Mesenchymal stem cell (in vitro differentiated cells and primary cell): ENCODE data around the gene PDK4.
A peak's percentile ranks its signal among the peaks of the same experiment; 100 is the strongest.

Experiments used
- DNase-seq: peaks from one replicate; pipeline ENCODE4 v3.0.0-alpha.2; 2013
- H2AFZ ChIP-seq: one replicate; pipeline ENCODE4 v1.6.1; 2013; ENCODE audit warnings: low read depth, mild to moderate bottlenecking, control low read depth, inconsistent platforms, low read length, moderate library complexity
- H2AK5ac ChIP-seq: 2 replicates; pipeline ENCODE4 v1.6.1; 2013; ENCODE audit warnings: low read length, moderate library complexity, mild to moderate bottlenecking, inconsistent platforms; ENCODE audit not compliant: severe bottlenecking
- H2BK120ac ChIP-seq: one replicate; pipeline ENCODE4 v1.6.1; 2013; ENCODE audit warnings: low read depth, mild to moderate bottlenecking, inconsistent platforms, low read length, moderate library complexity
- H2BK12ac ChIP-seq, 2 experiments: one replicate each; pipeline ENCODE4 v1.6.1; 2013; ENCODE audit warnings: inconsistent platforms in 2 of 2, low read length in 2 of 2, mild to moderate bottlenecking in 2 of 2, moderate library complexity in 2 of 2, control low read depth in 1 of 2
- H2BK15ac ChIP-seq: one replicate; pipeline ENCODE4 v1.6.1; 2013; ENCODE audit warnings: mild to moderate bottlenecking, low read depth, inconsistent platforms; ENCODE audit not compliant: poor library complexity, severe bottlenecking
- H2BK5ac ChIP-seq: 2 replicates; pipeline ENCODE4 v1.6.1; 2013; ENCODE audit warnings: low read depth, mild to moderate bottlenecking, low read length, control low read depth, inconsistent platforms; ENCODE audit not compliant: poor library complexity, severe bottlenecking
- H3K14ac ChIP-seq, 2 experiments: one replicate each; pipeline ENCODE4 v1.6.1; 2013; ENCODE audit warnings: inconsistent platforms in 2 of 2, low read length in 2 of 2, control low read depth in 1 of 2, mild to moderate bottlenecking in 1 of 2, moderate library complexity in 1 of 2
- H3K18ac ChIP-seq, 2 experiments: one replicate each; pipeline ENCODE4 v1.6.1; 2013; ENCODE audit warnings: inconsistent platforms in 2 of 2, low read length in 2 of 2, control low read depth in 1 of 2, low read depth in 1 of 2, mild to moderate bottlenecking in 1 of 2
- H3K23ac ChIP-seq, 2 experiments: one replicate each; pipeline ENCODE4 v1.6.1; 2013; ENCODE audit warnings: inconsistent platforms in 2 of 2, low read length in 2 of 2, mild to moderate bottlenecking in 2 of 2, moderate library complexity in 2 of 2, control low read depth in 1 of 2
- H3K27ac ChIP-seq: 2 replicates; pipeline ENCODE4 v1.5.1; 2013; ENCODE audit warnings: mild to moderate bottlenecking, moderate library complexity, low read length, control low read depth, inconsistent platforms; ENCODE audit not compliant: poor library complexity, severe bottlenecking
- H3K27me3 ChIP-seq, 2 experiments: 2 replicates each; pipeline versions ENCODE4 v1.6.1 to v1.7.0; 2013; ENCODE audit warnings: low read length in 2 of 2, mild to moderate bottlenecking in 2 of 2, moderate library complexity in 2 of 2, control low read depth in 1 of 2, inconsistent platforms in 1 of 2; ENCODE audit not compliant: control insufficient read depth in 1 of 2, insufficient read depth in 1 of 2
- H3K36me3 ChIP-seq, 2 experiments: 2 replicates each; pipeline versions ENCODE4 v1.6.1 to v1.7.0; 2013; ENCODE audit warnings: low read length in 2 of 2, control low read depth in 1 of 2, inconsistent platforms in 1 of 2, low read depth in 1 of 2, mild to moderate bottlenecking in 1 of 2; ENCODE audit not compliant: insufficient read depth in 2 of 2, control insufficient read depth in 1 of 2
- H3K4ac ChIP-seq, 2 experiments: one replicate each; pipeline ENCODE4 v1.6.1; 2013; ENCODE audit warnings: inconsistent platforms in 2 of 2, low read length in 2 of 2, mild to moderate bottlenecking in 2 of 2, moderate library complexity in 2 of 2, control low read depth in 1 of 2, low read depth in 1 of 2
- H3K4me1 ChIP-seq: 2 replicates; pipeline ENCODE4 v1.6.1; 2013; ENCODE audit warnings: low read depth, low read length, control low read depth; ENCODE audit not compliant: control insufficient read depth, insufficient read depth
- H3K4me2 ChIP-seq: 2 replicates; pipeline ENCODE4 v1.6.1; 2013; ENCODE audit warnings: low read length, mild to moderate bottlenecking, inconsistent platforms; ENCODE audit not compliant: poor library complexity, severe bottlenecking
- H3K4me3 ChIP-seq, 2 experiments: 2 replicates each; pipeline versions ENCODE4 v1.5.1 to v1.7.0; 2013; ENCODE audit warnings: low read length in 2 of 2, mild to moderate bottlenecking in 2 of 2, control low read depth in 1 of 2, low read depth in 1 of 2; ENCODE audit not compliant: insufficient read depth in 1 of 2
- H3K79me1 ChIP-seq: replicated peaks from 2 replicates; pipeline ENCODE4 v1.6.1; 2013; ENCODE audit warnings: mild to moderate bottlenecking, control low read depth, low read length, inconsistent platforms; ENCODE audit not compliant: poor library complexity, severe bottlenecking
- H3K9ac ChIP-seq: 2 replicates; pipeline ENCODE4 v1.7.0; 2013; ENCODE audit warnings: mild to moderate bottlenecking, low read length, moderate library complexity
- H3K9me3 ChIP-seq: 2 replicates; pipeline ENCODE4 v1.7.0; 2013; ENCODE audit warnings: mild to moderate bottlenecking, low read length; ENCODE audit not compliant: control insufficient read depth
- H4K8ac ChIP-seq: one replicate; pipeline ENCODE4 v1.6.1; 2013; ENCODE audit warnings: inconsistent platforms, mild to moderate bottlenecking, low read length, moderate library complexity
- H4K91ac ChIP-seq: one replicate; pipeline ENCODE4 v1.6.1; 2013; ENCODE audit warnings: mild to moderate bottlenecking, low read length, inconsistent platforms
- WGBS: methylation state at CpG from one replicate; pipeline ENCODE4 v1.1.7; 2013; ENCODE audit warnings: mixed read lengths; 5-methylcytosine and 5-hydroxymethylcytosine counted together

The PDK4 gene

GRCh38 chr7:95609277-95609971 is 13.1 kb upstream of the PDK4 start:
- peak overlapping the region; percentile 64 for H3K27ac ChIP-seq
- H3K4ac ChIP-seq, result no peak overlapping the region

GRCh38 chr7:95608359-95609173 is 12.2 kb upstream of the PDK4 start:
- H3K36me3 ChIP-seq, result peaks cover 0 to 4% of the 10 kb centered on the region in 2 experiments
- H4K8ac ChIP-seq, result no peak overlapping the region
- H2BK5ac ChIP-seq, result peak overlapping the region; percentile 60
- no peaks in the 10 kb centered on the region for H3K27me3 ChIP-seq
- no peak overlapping the region for H3K23ac ChIP-seq
- peaks cover 3% of the 10 kb centered on the region for H3K9me3 ChIP-seq
- H3K27ac ChIP-seq, result peak overlapping the region; percentile 64
- H2AK5ac ChIP-seq, result no peak overlapping the region
- H2BK12ac ChIP-seq, result no peak overlapping the region
- H3K9ac ChIP-seq, result peak overlapping the region; percentile 83
- peak; percentile 99 for DNase-seq
- 6% methylated on average over 9 of the region's 10 CpGs for WGBS
- no peak overlapping the region for H2AFZ ChIP-seq
- peak overlapping the region in 1 of 2 experiments; percentile 94 for H3K18ac ChIP-seq
- peak overlapping the region; percentile 4 for H3K4me2 ChIP-seq
- H3K79me1 ChIP-seq, result no peaks in the 10 kb centered on the region
- peaks cover 6% of the 10 kb centered on the region for H3K4me1 ChIP-seq
- no peak overlapping the region for H2BK15ac ChIP-seq
- H4K91ac ChIP-seq, result no peak overlapping the region
- H2BK120ac ChIP-seq, result no peak overlapping the region
- H3K14ac ChIP-seq, result no peak overlapping the region
- peak overlapping the region in 1 of 2 experiments; percentile 52 for H3K4me3 ChIP-seq
- peak overlapping the region in 1 of 2 experiments; percentile 89 for H3K4ac ChIP-seq

More at GRCh38 chr7:95609277-95609971, 13.1 kb upstream of the PDK4 start:
- Histone ChIP-seq H3K79me1 (no peaks in the 10 kb centered on the region), H3K18ac (peak overlapping the region in 1 of 2 experiments; percentile 11), H3K27me3 (no peaks in the 10 kb centered on the region), H4K8ac (no peak overlapping the region), H3K4me1 (peaks cover 6% of the 10 kb centered on the region), H4K91ac (no peak overlapping the region), H2BK12ac (peak overlapping the region in 1 of 2 experiments; percentile 77), H3K9ac (peak overlapping the region; percentile 83), H2AK5ac (no peak overlapping the region), H2AFZ (no peak overlapping the region), H2BK120ac (no peak overlapping the region), H3K4me3 (peak overlapping the region in 1 of 2 experiments; percentile 52), H2BK5ac (no peak overlapping the region), H3K23ac (no peak overlapping the region), H3K36me3 (peaks cover 0 to 4% of the 10 kb centered on the region in 2 experiments), H3K14ac (no peak overlapping the region), H3K9me3 (peaks cover 12% of the 10 kb centered on the region), H2BK15ac (no peak overlapping the region), H3K4me2 (no peak overlapping the region)
- 51% methylated on average over 2 of the region's 4 CpGs for WGBS
- DNase-seq, result peak; percentile 57

- Histone ChIP-seq H3K4me2 (no peak overlapping the region), H3K9me3 (no peaks in the 10 kb centered on the region), H2BK15ac (no peak overlapping the region), H3K23ac (no peak overlapping the region), H3K27ac (peak overlapping the region; percentile 64), H3K18ac (peak overlapping the region; percentile 90 to 97), H2AFZ (no peak overlapping the region), H3K27me3 (no peaks in the 10 kb centered on the region), H3K4me1 (peaks cover 6% of the 10 kb centered on the region), H3K36me3 (peaks cover 0 to 4% of the 10 kb centered on the region in 2 experiments), H4K91ac (peak overlapping the region; percentile 89), H2BK12ac (peak overlapping the region; percentile 91 to 98), H2BK5ac (no peak overlapping the region), H3K4me3 (peak overlapping the region in 1 of 2 experiments; percentile 38), H2BK120ac (peak overlapping the region; percentile 64), H3K79me1 (no peaks in the 10 kb centered on the region), H2AK5ac (peak overlapping the region; percentile 65), H3K4ac (peak overlapping the region; percentile 89 to 90), H4K8ac (peak overlapping the region; percentile 75), H3K14ac (peak overlapping the region in 1 of 2 experiments; percentile 89), H3K9ac (peak overlapping the region; percentile 83)
- WGBS, result 87% methylated on average over 3 of the region's 3 CpGs
- no peak for DNase-seq
Observed at GRCh38 chr7:95607561-95607960, 11.2 kb upstream of the PDK4 start.

- Histone ChIP-seq H3K18ac (peak overlapping the region in 1 of 2 experiments; percentile 75), H2BK12ac (peak overlapping the region in 1 of 2 experiments; percentile 89), H3K14ac (peak overlapping the region in 1 of 2 experiments; percentile 53), H2BK5ac (no peak overlapping the region), H3K4me1 (peaks cover 6% of the 10 kb centered on the region), H2BK15ac (peak overlapping the region; percentile 90), H3K27ac (no peak overlapping the region), H2AFZ (no peak overlapping the region), H3K27me3 (no peaks in the 10 kb centered on the region), H3K4me2 (no peak overlapping the region), H2AK5ac (no peak overlapping the region), H3K9ac (no peak overlapping the region), H4K8ac (no peak overlapping the region), H2BK120ac (peak overlapping the region; percentile 19), H3K79me1 (no peaks in the 10 kb centered on the region), H3K23ac (no peak overlapping the region), H3K9me3 (no peaks in the 10 kb centered on the region), H3K4ac (peak overlapping the region in 1 of 2 experiments; percentile 51), H3K4me3 (no peak overlapping the region), H4K91ac (peak overlapping the region; percentile 75), H3K36me3 (peaks cover 0 to 4% of the 10 kb centered on the region in 2 experiments)
- no peak for DNase-seq
- 95% methylated on average over 21 of the region's 21 CpGs for WGBS
Observed at GRCh38 chr7:95605275-95605674, 9.0 kb upstream of the PDK4 start.
